ENCODE results near the gene FN3KRP. TPM values are rescaled to one million over a fixed set of nuclear protein-coding genes. Genes with fewer than 3 reads are reported as not detected.

Gene FN3KRP
- 39.1 TPM for polyA plus RNA-seq (2012; ENCODE audit: insufficient read length, low read depth)

- TF ChIP-seq REST (IDR thresholded peaks at IDR 0.05; ENCODE audit: insufficient read depth in 1 of 2, low read depth in 2 of 2, low read length in 2 of 2) (no peak), SIN3A (IDR thresholded peaks at IDR 0.05; ENCODE audit: borderline replicate concordance, insufficient read depth, low read length) (peak; percentile 83; the same call in 1 of the 2 replicates), POLR2AphosphoS5 (IDR thresholded peaks at IDR 0.05; ENCODE audit: low read depth, low read length) (peak; percentile 90), TAF1 (IDR thresholded peaks at IDR 0.05; ENCODE audit: borderline replicate concordance, insufficient read depth, low read length) (peak; percentile 72; the same call in 1 of the 2 replicates), FOXP2 (optimal IDR thresholded peaks at IDR 0.05; ENCODE audit: borderline replicate concordance, extremely low read depth, extremely low read length, insufficient read depth) (peak; percentile 9)
Observed at GRCh38 chr17:82716203-82717010, at the start of gene FN3KRP. Gene FN3KRP, plus strand, starts transcription at chr17:82716706. Its CDS starts 50 bp downstream, at chr17:82716756.

- TF ChIP-seq SIN3A (IDR thresholded peaks at IDR 0.05; ENCODE audit: borderline replicate concordance, insufficient read depth, low read length) (no peak), FOXP2 (optimal IDR thresholded peaks at IDR 0.05; ENCODE audit: borderline replicate concordance, extremely low read depth, extremely low read length, insufficient read depth) (no peak), TAF1 (IDR thresholded peaks at IDR 0.05; ENCODE audit: borderline replicate concordance, insufficient read depth, low read length) (no peak), POLR2AphosphoS5 (IDR thresholded peaks at IDR 0.05; ENCODE audit: low read depth, low read length) (no peak), REST (IDR thresholded peaks at IDR 0.05; ENCODE audit: insufficient read depth in 1 of 2, low read depth in 2 of 2, low read length in 2 of 2) (no peak)
Observed at GRCh38 chr17:82666931-82667667, 49.4 kb upstream of the FN3KRP start.

GRCh38 chr17:82667668-82668000 is 48.9 kb upstream of the FN3KRP start:
- TF ChIP-seq SIN3A (IDR thresholded peaks at IDR 0.05; ENCODE audit: borderline replicate concordance, insufficient read depth, low read length) = no peak
- TF ChIP-seq REST (IDR thresholded peaks at IDR 0.05; ENCODE audit: insufficient read depth in 1 of 2, low read depth in 2 of 2, low read length in 2 of 2) = no peak
- TF ChIP-seq FOXP2 (optimal IDR thresholded peaks at IDR 0.05; ENCODE audit: borderline replicate concordance, extremely low read depth, extremely low read length, insufficient read depth) = no peak
- no peak for TF ChIP-seq POLR2AphosphoS5 (IDR thresholded peaks at IDR 0.05; ENCODE audit: low read depth, low read length)
- TF ChIP-seq TAF1 (IDR thresholded peaks at IDR 0.05; ENCODE audit: borderline replicate concordance, insufficient read depth, low read length) = no peak

GRCh38 chr17:82668024-82668630 is 48.4 kb upstream of the FN3KRP start:
- no peak for TF ChIP-seq SIN3A (IDR thresholded peaks at IDR 0.05; ENCODE audit: borderline replicate concordance, insufficient read depth, low read length)
- no peak for TF ChIP-seq FOXP2 (optimal IDR thresholded peaks at IDR 0.05; ENCODE audit: borderline replicate concordance, extremely low read depth, extremely low read length, insufficient read depth)

GRCh38 chr17:82668631-82669099 is 47.8 kb upstream of the FN3KRP start:
- TF ChIP-seq TAF1 (IDR thresholded peaks at IDR 0.05; ENCODE audit: borderline replicate concordance, insufficient read depth, low read length) (no peak), REST (IDR thresholded peaks at IDR 0.05; ENCODE audit: insufficient read depth in 1 of 2, low read depth in 2 of 2, low read length in 2 of 2) (no peak), SIN3A (IDR thresholded peaks at IDR 0.05; ENCODE audit: borderline replicate concordance, insufficient read depth, low read length) (no peak), POLR2AphosphoS5 (IDR thresholded peaks at IDR 0.05; ENCODE audit: low read depth, low read length) (no peak), FOXP2 (optimal IDR thresholded peaks at IDR 0.05; ENCODE audit: borderline replicate concordance, extremely low read depth, extremely low read length, insufficient read depth) (no peak)
